SK-N-SH treated with all-trans-retinoic acid at 6 μM for 48 hours (cell line): ENCODE measurements around the gene CCDC32.

Experiments used
- ATAC-seq: fragments of 200-7000 bp; cut with Tn5 transposase; 3 replicates; pipeline ENCODE4 v1.9.1; 2020; ENCODE audit warnings: mild to moderate bottlenecking, moderate library complexity
- ARNTL ChIP-seq: fragments of 450-650 bp; formaldehyde crosslinking; IDR thresholded peaks from 2 replicates; pipeline ENCODE4 v1.5.0; 2020; ENCODE audit warnings: low read depth, mild to moderate bottlenecking, moderate library complexity, borderline replicate concordance
- BACH2 ChIP-seq: fragments of 250-450 bp; sonication (Bioruptor Pico); IDR thresholded peaks from 2 replicates; pipeline ENCODE4 v1.9.0; 2021; ENCODE audit warnings: mild to moderate bottlenecking, borderline replicate concordance
- CREB5 ChIP-seq: fragments of 250-450 bp; sonication (Bioruptor Pico); IDR thresholded peaks from 2 replicates; pipeline ENCODE4 v1.5.1; 2020; ENCODE audit warnings: low read depth, mild to moderate bottlenecking, moderate library complexity
- CSDC2 ChIP-seq: fragments of 250-450 bp; sonication (Bioruptor Pico); IDR thresholded peaks from 2 replicates; pipeline ENCODE4 v1.5.0; 2020; ENCODE audit warnings: mild to moderate bottlenecking, moderate library complexity
- CSRNP3 ChIP-seq: fragments of 250-450 bp; sonication (Bioruptor Pico); IDR thresholded peaks from 2 replicates; pipeline ENCODE4 v1.5.1; 2021; ENCODE audit warnings: mild to moderate bottlenecking, moderate library complexity
- ESRRG ChIP-seq: fragments of 250-450 bp; sonication (Bioruptor Pico); IDR thresholded peaks from 2 replicates; pipeline ENCODE4 v1.6.1; 2021; ENCODE audit warnings: mild to moderate bottlenecking
- GLIS3 ChIP-seq: fragments of 250-450 bp; sonication (Bioruptor Pico); IDR thresholded peaks from 2 replicates; pipeline ENCODE4 v1.5.0; 2020; ENCODE audit warnings: mild to moderate bottlenecking, moderate library complexity
- ISL1 ChIP-seq: fragments of 250-450 bp; sonication (Bioruptor Pico); IDR thresholded peaks from 2 replicates; pipeline ENCODE4 v2.1.2; 2022; ENCODE audit warnings: mild to moderate bottlenecking, moderate library complexity
- OSR1 ChIP-seq: fragments of 250-450 bp; sonication (Bioruptor Pico); IDR thresholded peaks from 2 replicates; pipeline ENCODE4 v1.8.0; 2022; ENCODE audit warnings: moderate library complexity, mild to moderate bottlenecking, inconsistent platforms
- PATZ1 ChIP-seq: fragments of 250-450 bp; sonication (Bioruptor Pico); IDR thresholded peaks from 2 replicates; pipeline ENCODE4 v1.8.0; 2020; ENCODE audit warnings: mild to moderate bottlenecking, moderate library complexity, borderline replicate concordance
- POU6F1 ChIP-seq: fragments of 250-450 bp; sonication (Bioruptor Pico); IDR thresholded peaks from 2 replicates; pipeline ENCODE4 v1.8.0; 2021; ENCODE audit warnings: low read depth, mild to moderate bottlenecking, moderate library complexity, borderline replicate concordance
- PPARA ChIP-seq: fragments of 250-450 bp; sonication (Bioruptor Pico); IDR thresholded peaks from 2 replicates; pipeline ENCODE4 v1.5.0; 2020; ENCODE audit warnings: mild to moderate bottlenecking, borderline replicate concordance
- SNAI2 ChIP-seq: fragments of 250-450 bp; sonication (Bioruptor Pico); IDR thresholded peaks from 2 replicates; pipeline ENCODE4 v1.5.0; 2020; ENCODE audit warnings: mild to moderate bottlenecking, moderate library complexity
- TCF4 ChIP-seq: fragments of 250-450 bp; sonication (Bioruptor Pico); IDR thresholded peaks from 2 replicates; pipeline ENCODE4 v1.8.0; 2021; ENCODE audit warnings: mild to moderate bottlenecking, moderate library complexity, borderline replicate concordance
- TOX ChIP-seq: fragments of 250-450 bp; sonication (Bioruptor Pico); IDR thresholded peaks from 2 replicates; pipeline ENCODE4 v1.8.0; 2021; ENCODE audit warnings: mild to moderate bottlenecking, moderate library complexity, borderline replicate concordance
- TSHZ2 ChIP-seq: fragments of 250-450 bp; sonication (Bioruptor Pico); IDR thresholded peaks from 2 replicates; pipeline ENCODE4 v1.5.0; 2020; ENCODE audit warnings: mild to moderate bottlenecking, moderate library complexity
- ZFP3 ChIP-seq: fragments of 250-450 bp; sonication (Bioruptor Pico); IDR thresholded peaks from 2 replicates; pipeline ENCODE4 v1.5.0; 2020; ENCODE audit warnings: mild to moderate bottlenecking, moderate library complexity
- ZFP30 ChIP-seq: fragments of 450-650 bp; formaldehyde crosslinking; IDR thresholded peaks from 2 replicates; pipeline ENCODE4 v1.5.0; 2022; ENCODE audit warnings: mild to moderate bottlenecking, moderate library complexity
- ZNF565 ChIP-seq: fragments of 450-650 bp; formaldehyde crosslinking; conservative IDR thresholded peaks from 2 replicates; pipeline ENCODE4 v1.5.0; 2020; ENCODE audit warnings: low read depth, mild to moderate bottlenecking, moderate library complexity
- ZNF70 ChIP-seq: fragments of 450-650 bp; formaldehyde crosslinking; IDR thresholded peaks from 2 replicates; pipeline ENCODE4 v1.5.0; 2020; ENCODE audit warnings: mild to moderate bottlenecking, moderate library complexity
- ZNF8 ChIP-seq: fragments of 450-650 bp; formaldehyde crosslinking; IDR thresholded peaks from 2 replicates; pipeline ENCODE4 v1.5.0; 2020; ENCODE audit warnings: mild to moderate bottlenecking, moderate library complexity

Gene CCDC32

GRCh38 chr15:40603935-40604334 is 39.1 kb upstream of the CCDC32 start:
- no peak for ATAC-seq
- TF ChIP-seq PATZ1 (CRISPR knock-in tag), result no peak
- no peak for TF ChIP-seq OSR1 (CRISPR knock-in tag)
- TF ChIP-seq TOX (CRISPR knock-in tag), result no peak
- no peak for TF ChIP-seq ZFP3
- TF ChIP-seq SNAI2 (CRISPR knock-in tag), result no peak
- no peak for TF ChIP-seq CSRNP3 (CRISPR knock-in tag)
- no peak for TF ChIP-seq CREB5 (CRISPR knock-in tag)
- no peak for TF ChIP-seq ZFP30 (CRISPR knock-in tag)
- no peak for TF ChIP-seq GLIS3 (CRISPR knock-in tag)
- TF ChIP-seq ISL1 (CRISPR knock-in tag), result no peak
- no peak for TF ChIP-seq TSHZ2 (CRISPR knock-in tag)
- TF ChIP-seq POU6F1, result no peak
- TF ChIP-seq ZNF565, result no peak
- TF ChIP-seq ESRRG (CRISPR knock-in tag), result no peak
- no peak for TF ChIP-seq ZNF8
- no peak for TF ChIP-seq BACH2 (CRISPR knock-in tag)

GRCh38 chr15:40600956-40601355 is 36.1 kb upstream of the CCDC32 start:
- no peak for ATAC-seq
- no peak for TF ChIP-seq PPARA (CRISPR knock-in tag)
- no peak for TF ChIP-seq ESRRG (CRISPR knock-in tag)
- no peak for TF ChIP-seq TCF4 (CRISPR knock-in tag)
- TF ChIP-seq, all 23 proteins: peak for 0

GRCh38 chr15:40598672-40599071 is 33.8 kb upstream of the CCDC32 start:
- ATAC-seq, result no peak
- TF ChIP-seq PATZ1 (CRISPR knock-in tag), result no peak
- TF ChIP-seq CSDC2, result no peak
- no peak for TF ChIP-seq ARNTL (CRISPR knock-in tag)
- TF ChIP-seq ZNF565, result no peak
- TF ChIP-seq TSHZ2 (CRISPR knock-in tag), result no peak
- no peak for TF ChIP-seq ZFP30 (CRISPR knock-in tag)
- TF ChIP-seq BACH2 (CRISPR knock-in tag), result no peak
- TF ChIP-seq TCF4 (CRISPR knock-in tag), result no peak
- no peak for TF ChIP-seq GLIS3 (CRISPR knock-in tag)
- TF ChIP-seq CREB5 (CRISPR knock-in tag), result no peak
- TF ChIP-seq ESRRG (CRISPR knock-in tag), result no peak
- TF ChIP-seq ISL1 (CRISPR knock-in tag), result no peak
- TF ChIP-seq PPARA (CRISPR knock-in tag), result no peak
- no peak for TF ChIP-seq ZNF8
- no peak for TF ChIP-seq ZNF70
- no peak for TF ChIP-seq OSR1 (CRISPR knock-in tag)
